Hepatocyte (in vitro differentiated cells): Measurements from ENCODE around the gene APOA4.

Source experiments
- CTCF ChIP-seq: fragments of 200-600 bp; sonication (generic); IDR thresholded peaks from 2 replicates; pipeline ENCODE4 v1.5.1; 2016; ENCODE audit warnings: antibody characterized with exemption, mild to moderate bottlenecking; ENCODE audit not compliant: poor library complexity
- EZH2 ChIP-seq: fragments of 200-600 bp; sonication (generic); IDR thresholded peaks from 2 replicates; pipeline ENCODE4 v1.6.1; 2016; ENCODE audit warnings: antibody characterized with exemption, mild to moderate bottlenecking, borderline replicate concordance

- TF ChIP-seq EZH2 (no peak), CTCF (peak; percentile 65)
Measured at GRCh38 chr11:116835791-116836631, 12.9 kb upstream of the APOA4 start.
